Gastrocnemius medialis (tissue), 4 donors: ENCODE data around the gene DPM3. TPM values are rescaled to one million over a fixed set of nuclear protein-coding genes. Genes with fewer than 3 reads are reported as not detected.

Experiments
- ATAC-seq, 2 donors: fragments of 150-250 bp; one replicate each; pipeline ENCODE4 v1.9.1; 2016
- DNase-seq, 2 donors: peaks; one replicate each; pipeline ENCODE4 v3.0.0-alpha.2; 2019
- H3K27ac ChIP-seq, 4 donors: fragments of 200-600 bp; sonication (generic); 1 replicate in 1 of 4; 2 replicates in 3 of 4; pipeline ENCODE4 v1.5.1; 2016 to 2018; ENCODE audit warnings: mild to moderate bottlenecking in 2 of 4, moderate library complexity in 1 of 4
- H3K27me3 ChIP-seq, 3 donors: fragments of 200-600 bp; sonication (generic) in 2 of 3; 1 replicate in 1 of 3; 2 replicates in 2 of 3; pipeline versions ENCODE4 v1.5.1 to v1.6.0; 2016 to 2019; ENCODE audit warnings: mild to moderate bottlenecking in 1 of 3, moderate library complexity in 1 of 3
- H3K36me3 ChIP-seq, 2 donors: fragments of 200-600 bp; sonication (generic) in 1 of 2; one replicate each; pipeline ENCODE4 v1.5.1; 2017 to 2018
- H3K4me1 ChIP-seq, 2 donors: fragments of 200-600 bp; sonication (generic) in 1 of 2; one replicate each; pipeline ENCODE4 v1.5.1; 2016 to 2017; ENCODE audit warnings: mild to moderate bottlenecking in 2 of 2
- H3K4me3 ChIP-seq, 4 donors: fragments of 200-600 bp; sonication (generic) in 3 of 4; 1 replicate in 1 of 4; 2 replicates in 3 of 4; pipeline ENCODE4 v1.5.1; 2016 to 2019; ENCODE audit warnings: mild to moderate bottlenecking in 2 of 4
- H3K9me3 ChIP-seq, 3 donors: fragments of 200-600 bp; sonication (generic) in 2 of 3; 1 replicate in 1 of 3; 2 replicates in 2 of 3; pipeline ENCODE4 v1.5.1; 2016 to 2019
- CTCF ChIP-seq, 5 experiments: fragments of 450-650 bp in 3 of 5; fragments of 200-600 bp in 2 of 5; sonication (generic) in 2 of 5; IDR thresholded peaks in 4 of 5; conservative IDR thresholded peaks in 1 of 5; 1 replicate in 4 of 5; 2 replicates in 1 of 5; pipeline ENCODE4 v1.5.1; 2016 to 2019; ENCODE audit warnings: antibody characterized with exemption in 5 of 5, mild to moderate bottlenecking in 3 of 5, moderate library complexity in 3 of 5
- POLR2A ChIP-seq, 2 donors: fragments of 450-650 bp; IDR thresholded peaks; one replicate each; pipeline ENCODE4 v1.6.1; 2017; ENCODE audit warnings: antibody characterized with exemption in 2 of 2, mild to moderate bottlenecking in 2 of 2, moderate library complexity in 2 of 2
- in situ Hi-C, 4 donors: fragments of 200-750 bp; cut with MboI; loops; one replicate each; pipeline versions ENCODE4 v1.15.0 to v1.8.0; 2017; ENCODE audit warnings: low sequenced_read_pairs in 4 of 4
- intact Hi-C: fragments of 100-400 bp; cut with DNase I; formaldehyde crosslinking; loops from one replicate; pipeline ENCODE4 v1.15.1; 2023; ENCODE audit warnings: low total_unique reads
- total RNA-seq, 4 donors: library from RNA; depleted of rRNA; stranded (reverse); fragments of >200 nt; gene quantifications; one replicate each; pipeline versions ENCODE4 v1.1.0 to v1.2.3, GENCODE V29; 2016

DPM3 gene
- total RNA-seq, 4 donors from 2014 or later, result 7.3 to 69.5 (median 57.9) TPM

GRCh38 chr1:155110381-155110780 is 29.9 kb downstream of the DPM3 start:
- H3K27ac ChIP-seq, result no peak overlapping the region
- peaks cover under 1 to 4% of the 10 kb centered on the region in 2 donors for H3K4me1 ChIP-seq
- H3K4me3 ChIP-seq, result no peak overlapping the region
- ATAC-seq, result no peak
- TF ChIP-seq CTCF (IDR thresholded peaks at IDR 0.05 in 4 of 5, conservative IDR thresholded peaks at IDR 0.05 in 1 of 5), result no peak
- no peak for TF ChIP-seq POLR2A (IDR thresholded peaks at IDR 0.05)
- intact Hi-C loops (no loop called here), in situ Hi-C loops (no loop called here)
- H3K27me3 ChIP-seq, result no peaks in the 10 kb centered on the region
- DNase-seq, result no peak
- no peaks in the 10 kb centered on the region for H3K36me3 ChIP-seq
- H3K9me3 ChIP-seq, result no peaks in the 10 kb centered on the region

- ATAC-seq, result no peak
- intact Hi-C loops (no loop called here), in situ Hi-C loops (no loop called here)
- Histone ChIP-seq H3K27me3 (no peaks in the 10 kb centered on the region), H3K4me3 (no peak overlapping the region), H3K36me3 (no peaks in the 10 kb centered on the region), H3K27ac (no peak overlapping the region), H3K4me1 (peaks cover 7 to 13% of the 10 kb centered on the region in 2 donors), H3K9me3 (no peaks in the 10 kb centered on the region)
- TF ChIP-seq CTCF (IDR thresholded peaks at IDR 0.05 in 4 of 5, conservative IDR thresholded peaks at IDR 0.05 in 1 of 5) (no peak), POLR2A (IDR thresholded peaks at IDR 0.05) (no peak)
- no peak for DNase-seq
Observed at GRCh38 chr1:155108296-155108695, 32.0 kb downstream of the DPM3 start.

- H3K9me3 ChIP-seq, result no peaks in the 10 kb centered on the region
- ATAC-seq (no peak), DNase-seq (no peak)
- in situ Hi-C loops (no loop called here), intact Hi-C loops (no loop called here)
- no peak overlapping the region for H3K4me3 ChIP-seq
- no peak overlapping the region for H3K27ac ChIP-seq
- H3K4me1 ChIP-seq, result peaks cover 7 to 13% of the 10 kb centered on the region in 2 donors
- H3K27me3 ChIP-seq, result no peaks in the 10 kb centered on the region
- no peaks in the 10 kb centered on the region for H3K36me3 ChIP-seq
- no peak for TF ChIP-seq CTCF (IDR thresholded peaks at IDR 0.05 in 4 of 5, conservative IDR thresholded peaks at IDR 0.05 in 1 of 5)
Observed at GRCh38 chr1:155107309-155108264, 32.7 kb downstream of the DPM3 start.

GRCh38 chr1:155106862-155107261 is 33.5 kb downstream of the DPM3 start:
- H3K4me1 ChIP-seq, result peaks cover 7 to 13% of the 10 kb centered on the region in 2 donors
- in situ Hi-C loops, result no loop called here
- DNase-seq (no peak), ATAC-seq (no peak)
- H3K36me3 ChIP-seq, result no peaks in the 10 kb centered on the region
- intact Hi-C loops, result no loop called here
- H3K4me3 ChIP-seq, result no peak overlapping the region
- no peak overlapping the region for H3K27ac ChIP-seq
- no peaks in the 10 kb centered on the region for H3K27me3 ChIP-seq
- TF ChIP-seq CTCF (IDR thresholded peaks at IDR 0.05 in 4 of 5, conservative IDR thresholded peaks at IDR 0.05 in 1 of 5), result no peak
- no peak for TF ChIP-seq POLR2A (IDR thresholded peaks at IDR 0.05)
- no peaks in the 10 kb centered on the region for H3K9me3 ChIP-seq
